HK-2 (cell line): Measurements from ENCODE around the gene WDR27.
"Not testable (repeated sequence)": the region's sequence is repeated elsewhere in the genome, so short reads cannot be mapped to it uniquely, and the experiment has no call there.

ENCODE experiments used
- DNase-seq: peaks from one replicate; pipeline ENCODE4 v3.0.0-alpha.2; 2018; ENCODE audit not compliant: unreplicated experiment

WDR27 gene

GRCh38 chr6:169661391-169661756 is 40.5 kb downstream of the WDR27 start:
- no peak for DNase-seq

GRCh38 chr6:169660751-169661390 is 41.0 kb downstream of the WDR27 start:
- no peak for DNase-seq

GRCh38 chr6:169659820-169660610 is 41.8 kb downstream of the WDR27 start:
- DNase-seq, result no peak

GRCh38 chr6:169657284-169657610 is 44.6 kb downstream of the WDR27 start:
- no peak for DNase-seq

GRCh38 chr6:169656546-169657283 is 45.1 kb downstream of the WDR27 start:
- DNase-seq, result no peak

GRCh38 chr6:169654598-169655391 is 47.0 kb downstream of the WDR27 start:
- DNase-seq, result no peak

GRCh38 chr6:169653691-169654090 is 48.1 kb downstream of the WDR27 start:
- DNase-seq, result no peak

GRCh38 chr6:169652896-169653295 is 48.9 kb downstream of the WDR27 start:
- no peak for DNase-seq

- DNase-seq, result no peak
These were observed 50.3 kb downstream of the WDR27 start for GRCh38 chr6:169651498-169651897.

GRCh38 chr6:169650959-169651292 is 50.9 kb downstream of the WDR27 start:
- DNase-seq, result no peak

GRCh38 chr6:169650241-169650958 is 51.4 kb downstream of the WDR27 start:
- DNase-seq, result no peak

- DNase-seq, result no peak
These were observed 53.2 kb downstream of the WDR27 start for GRCh38 chr6:169648617-169649016.

GRCh38 chr6:169648092-169648491 is 53.7 kb downstream of the WDR27 start:
- no peak for DNase-seq

GRCh38 chr6:169647637-169648036 is 54.2 kb downstream of the WDR27 start:
- DNase-seq, result no peak

GRCh38 chr6:169646906-169647567 is 54.8 kb downstream of the WDR27 start:
- DNase-seq, result no peak

- not testable (repeated sequence) for DNase-seq
These were observed 56.4 kb downstream of the WDR27 start for GRCh38 chr6:169645459-169645858.

- DNase-seq, result no peak
These were observed 58.3 kb downstream of the WDR27 start for GRCh38 chr6:169643521-169643920.

GRCh38 chr6:169642455-169642854 is 59.4 kb downstream of the WDR27 start:
- DNase-seq, result no peak

GRCh38 chr6:169641461-169642085 is 60.3 kb downstream of the WDR27 start:
- DNase-seq, result no peak

GRCh38 chr6:169640983-169641382 is 60.8 kb downstream of the WDR27 start:
- no peak for DNase-seq
